ENCODE data around the gene PRPF6.

- TF ChIP-seq CTCF (IDR thresholded peaks at IDR 0.05) (no peak), POLR2A (IDR thresholded peaks at IDR 0.05) (no peak)
Measured at GRCh38 chr20:64079273-64080012, 98.5 kb downstream of the PRPF6 start, which contains the start of gene RGS19.

All from suprapubic skin (tissue), 3 donors.